GM19324 (cell line): Measurements from ENCODE around the gene CASQ2.

ENCODE experiments used
- ATAC-seq: cut with Tn5 transposase; IDR thresholded peaks from one replicate; pipeline ENCODE4 v1.9.1; 2021; ENCODE audit warnings: mild to moderate bottlenecking, moderate library complexity; ENCODE audit not compliant: unreplicated experiment, low FRiP score

CASQ2 gene

DNA sequence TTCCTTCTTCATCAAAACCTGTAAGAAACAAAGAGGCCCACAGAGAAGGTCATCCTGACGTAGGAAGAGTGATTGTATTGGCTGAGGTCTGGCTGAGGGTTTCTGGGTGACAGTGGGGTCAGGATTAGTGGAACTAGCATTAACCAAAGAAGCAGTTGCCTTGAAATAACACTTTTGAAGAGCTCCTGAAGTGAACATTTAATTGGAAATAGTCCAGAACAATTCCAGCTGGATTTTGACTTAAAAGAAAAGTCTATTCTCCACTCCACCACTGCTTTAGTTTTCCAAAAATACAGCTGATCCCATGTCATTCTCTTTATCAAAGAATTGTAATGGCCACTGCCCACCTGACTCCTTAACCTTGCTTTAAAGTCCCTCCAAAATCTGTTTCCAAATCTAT, 27.7 kb downstream of the CASQ2 start:
- ATAC-seq, result no peak

DNA sequence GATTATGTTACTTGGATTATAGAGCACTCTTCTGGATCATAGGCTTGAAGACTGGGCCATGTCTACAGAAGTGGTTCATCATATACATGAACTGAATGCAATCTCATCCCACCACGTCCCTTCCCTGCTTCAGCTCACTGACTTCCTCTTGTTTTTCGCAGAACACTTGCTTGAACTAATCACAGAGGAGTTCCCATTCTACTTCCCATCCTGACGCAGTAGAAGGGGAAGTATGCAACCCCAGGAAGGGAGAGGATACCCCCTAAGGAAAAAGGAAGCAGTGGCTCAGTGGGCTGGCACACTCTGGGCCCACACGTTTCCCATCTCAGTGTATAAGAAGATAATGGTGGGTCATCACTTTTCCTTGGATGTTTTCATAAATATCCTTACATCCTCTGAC, 36.2 kb downstream of the CASQ2 start:
- ATAC-seq, result no peak

DNA sequence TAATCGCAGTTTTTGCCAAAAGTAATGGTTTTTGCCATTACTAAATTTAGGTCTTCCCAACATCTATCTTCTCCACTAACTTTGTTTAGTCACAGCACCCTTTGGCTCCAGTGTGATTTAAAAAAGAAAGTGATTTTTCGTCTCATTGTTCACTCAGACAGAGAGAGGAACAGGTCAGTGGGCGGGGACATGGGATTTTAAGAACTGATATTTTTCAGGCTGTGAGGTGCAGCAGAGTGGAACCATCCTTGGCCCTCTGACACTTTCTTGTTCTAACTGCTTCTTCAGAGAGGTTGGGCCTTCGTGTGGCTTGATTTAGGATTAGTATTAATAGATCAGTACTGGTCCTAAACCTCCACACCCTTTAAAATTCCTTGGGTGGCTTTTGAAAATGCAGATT, 38.8 kb downstream of the CASQ2 start:
- ATAC-seq, result peak; percentile 71

DNA sequence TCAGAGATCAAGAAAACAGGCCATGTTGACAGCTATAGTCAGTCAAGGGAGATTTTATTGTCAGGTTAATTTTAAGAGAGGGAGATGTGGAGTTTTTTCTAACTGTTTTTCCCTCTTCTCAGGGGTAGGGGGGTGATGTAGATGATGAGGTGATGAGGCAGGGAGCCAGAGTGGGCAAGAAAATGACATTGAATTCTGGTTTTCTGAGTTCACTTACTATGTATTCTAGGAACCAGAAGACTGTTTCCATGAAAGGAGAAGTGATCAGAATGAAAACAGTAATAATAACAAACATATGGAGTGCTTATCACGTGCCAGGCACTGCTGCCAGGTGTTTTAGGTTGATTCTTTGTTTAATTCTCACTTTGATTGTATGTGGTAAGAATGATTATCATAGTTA, 40.2 kb downstream of the CASQ2 start:
- ATAC-seq, result no peak

DNA sequence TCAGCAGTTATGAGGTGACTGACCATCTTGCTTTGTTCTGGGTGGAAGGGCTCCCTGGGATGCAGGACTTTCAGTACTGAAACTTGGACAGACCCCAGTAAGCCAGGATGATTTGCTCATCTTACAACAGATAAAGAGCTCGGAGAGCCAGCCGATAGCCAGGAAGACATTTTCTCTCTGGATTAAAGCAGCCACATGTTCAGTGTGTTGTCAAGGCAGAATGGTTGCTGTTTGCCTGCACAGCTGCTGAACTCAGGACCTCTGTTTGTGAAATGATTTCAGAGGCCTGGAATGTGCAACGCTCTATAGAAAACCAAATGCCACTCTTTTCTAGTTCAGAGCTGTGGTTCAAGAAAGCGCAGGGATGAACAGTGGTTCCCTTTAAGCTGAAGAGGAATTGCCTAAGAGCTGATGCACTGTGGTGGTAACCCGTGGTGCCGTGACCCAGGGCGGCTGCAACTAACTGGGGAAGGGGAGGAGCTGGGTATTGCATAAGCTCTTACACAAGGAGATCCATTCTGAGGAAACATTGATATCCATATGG, 40.7 kb downstream of the CASQ2 start:
- no peak for ATAC-seq

DNA sequence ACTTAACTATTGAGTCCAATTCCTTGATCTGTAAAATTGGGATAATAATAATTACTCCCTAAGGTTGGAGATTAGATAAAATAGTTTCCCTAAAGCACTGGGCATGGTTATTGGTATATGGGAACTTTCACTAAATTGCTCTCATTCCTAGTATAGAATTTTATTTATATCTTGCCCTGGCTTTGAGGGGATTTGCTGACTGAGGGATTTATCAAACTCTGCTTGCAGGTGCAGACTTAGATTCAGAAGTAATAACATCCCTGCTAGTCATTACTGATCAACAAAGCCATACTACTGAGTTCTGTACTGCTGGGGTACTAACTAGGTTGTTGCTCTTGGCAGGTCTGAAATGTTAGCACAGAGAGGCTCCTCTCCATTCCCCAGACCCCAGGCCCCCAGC, 41.9 kb downstream of the CASQ2 start:
- no peak for ATAC-seq

DNA sequence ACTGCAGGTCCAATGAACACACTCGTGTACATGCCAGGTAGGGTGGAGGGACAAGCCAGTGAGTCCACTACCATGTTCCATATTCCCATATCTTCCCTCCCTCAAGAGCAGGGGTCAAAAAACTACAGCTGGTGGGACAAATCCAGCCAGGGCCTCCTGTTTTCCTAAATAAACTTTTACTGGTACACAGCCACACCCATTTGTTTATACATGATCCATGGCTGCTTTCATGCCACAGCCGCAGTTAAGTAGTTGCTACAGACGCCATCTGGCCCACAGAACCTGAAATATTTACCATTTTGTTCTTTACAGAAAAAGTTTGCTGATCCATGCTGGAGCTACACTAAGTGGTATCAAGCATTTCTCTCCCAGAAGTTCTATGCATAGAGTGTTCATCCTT, 42.4 kb downstream of the CASQ2 start:
- ATAC-seq, result no peak

DNA sequence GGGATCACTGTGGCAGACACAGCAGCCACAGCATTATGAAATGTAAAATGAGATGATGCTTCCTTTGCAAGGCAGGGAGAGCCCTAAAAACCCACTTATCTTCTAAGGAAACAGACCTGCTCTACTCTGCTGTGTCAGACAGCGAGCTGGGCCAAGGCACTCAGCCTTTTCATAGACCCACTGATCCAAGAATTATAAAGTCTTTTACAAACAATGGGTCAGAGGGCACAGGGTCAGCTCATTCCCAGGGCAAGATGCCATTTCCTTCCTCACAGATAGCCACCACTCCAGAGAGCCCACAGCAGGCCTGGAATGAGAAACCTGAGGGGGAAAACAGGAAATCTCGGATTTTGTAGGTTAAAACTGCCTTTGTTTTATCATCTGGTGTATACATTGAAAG, 42.9 kb downstream of the CASQ2 start:
- ATAC-seq, result no peak

DNA sequence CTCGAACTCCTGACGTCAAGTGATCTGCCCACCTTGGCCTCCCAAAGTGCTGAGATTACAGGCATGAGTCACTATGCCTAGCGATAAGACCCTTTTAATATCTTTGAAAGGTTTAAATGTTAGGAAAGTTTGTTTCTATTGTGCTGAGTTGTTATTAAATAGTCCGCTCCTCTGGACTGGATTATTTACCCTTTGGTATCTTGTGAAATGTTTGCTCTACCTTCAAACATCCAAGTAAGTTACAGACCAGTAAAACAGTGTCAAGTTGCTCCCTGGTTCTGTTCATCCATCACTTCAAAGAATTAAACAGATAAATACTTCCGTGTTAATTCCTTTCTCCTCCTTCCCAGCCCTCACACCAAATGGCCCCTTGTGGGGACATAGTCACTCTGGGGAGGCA, 44.8 kb downstream of the CASQ2 start:
- ATAC-seq, result no peak

DNA sequence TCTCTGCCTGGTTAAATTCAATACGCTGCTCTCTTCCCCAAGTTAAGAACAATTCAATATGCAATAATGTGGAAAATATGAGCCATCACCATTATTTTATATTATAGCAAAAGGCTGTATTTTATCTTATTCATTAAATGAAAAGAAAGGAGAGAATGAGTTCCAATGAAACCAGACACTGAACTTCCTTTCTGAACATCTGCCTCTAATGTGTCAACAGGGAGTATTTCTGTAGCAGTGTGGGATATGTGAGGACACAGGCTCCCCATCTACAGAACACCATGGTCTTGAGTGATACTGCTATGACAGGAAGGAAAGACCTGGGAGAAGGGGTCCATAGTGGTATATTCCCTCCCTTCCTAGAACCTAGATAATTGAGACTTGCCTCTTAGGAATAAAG, 46.3 kb downstream of the CASQ2 start:
- ATAC-seq, result no peak

DNA sequence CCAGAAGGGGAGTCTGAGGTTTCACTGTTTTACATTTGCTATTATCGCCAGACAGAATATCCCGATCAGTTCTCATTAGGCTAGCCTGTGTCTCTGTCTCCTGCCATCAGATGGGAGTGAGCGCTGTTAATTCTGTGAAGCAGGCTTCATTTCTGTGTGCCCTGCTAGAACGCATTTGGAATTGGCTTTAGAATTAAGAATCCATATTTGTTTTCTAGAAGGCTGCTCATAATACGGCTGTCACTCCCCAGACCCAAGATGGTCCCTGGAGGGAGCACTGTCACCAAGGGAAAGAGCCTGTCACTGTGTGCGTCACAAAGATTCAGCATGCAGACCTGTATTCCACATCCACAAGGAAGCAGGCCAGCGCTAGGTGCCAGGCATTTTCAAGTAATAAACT, 49.2 kb downstream of the CASQ2 start:
- no peak for ATAC-seq

DNA sequence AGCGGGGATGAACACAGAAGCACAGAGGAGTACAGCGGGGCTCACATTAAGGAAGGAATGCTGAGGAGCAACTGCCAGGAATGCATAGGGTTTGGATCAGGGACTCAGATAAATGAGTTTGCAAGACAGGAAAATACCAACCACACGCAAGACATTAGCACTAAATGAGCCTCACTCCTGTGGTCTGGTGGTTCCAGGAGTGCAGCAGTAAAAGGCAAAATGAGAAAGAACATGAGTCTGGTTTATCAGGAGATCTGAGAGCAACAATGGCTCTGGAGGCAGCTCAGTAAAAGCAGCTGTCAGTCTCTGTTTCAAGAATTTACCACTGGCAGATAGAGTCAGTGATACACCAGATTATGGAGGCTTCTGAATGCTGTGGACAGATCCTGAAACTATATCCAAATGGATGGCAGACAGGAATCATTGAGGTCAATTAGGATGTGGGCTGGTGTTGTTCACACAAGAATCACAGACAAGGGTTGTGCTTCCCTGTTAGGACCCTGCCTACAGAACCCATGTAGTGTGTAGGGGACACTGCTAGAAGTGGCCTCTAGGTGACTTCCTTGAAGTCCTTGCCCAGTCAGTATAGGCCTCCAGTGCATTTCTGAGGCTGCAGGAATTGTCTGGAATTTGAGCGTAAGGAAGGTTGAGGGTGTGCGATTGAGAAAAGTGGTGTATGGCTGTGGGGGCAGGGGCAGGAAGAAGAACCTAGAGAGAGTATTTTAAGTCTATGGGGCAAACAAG, 50.3 kb downstream of the CASQ2 start:
- no peak for ATAC-seq

DNA sequence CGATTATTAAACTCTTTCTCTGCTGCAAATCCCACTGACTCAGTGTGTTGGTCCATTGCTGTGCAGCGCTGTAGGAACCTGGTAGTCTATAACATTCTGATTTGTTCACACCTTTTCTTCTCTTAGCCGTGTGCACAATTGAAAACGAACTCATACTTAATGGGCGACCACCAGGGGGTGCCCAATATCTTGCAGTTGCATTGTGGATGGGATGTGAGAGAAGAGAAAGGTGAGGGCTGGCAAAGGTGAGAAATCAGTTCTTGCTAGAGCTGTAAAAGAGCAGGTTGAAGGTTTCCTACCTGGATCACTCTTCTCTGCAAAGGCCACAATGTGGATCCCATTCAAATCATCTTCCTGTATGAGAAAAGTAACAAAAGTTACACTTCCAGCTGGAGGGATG, 51.0 kb downstream of the CASQ2 start:
- no peak for ATAC-seq

DNA sequence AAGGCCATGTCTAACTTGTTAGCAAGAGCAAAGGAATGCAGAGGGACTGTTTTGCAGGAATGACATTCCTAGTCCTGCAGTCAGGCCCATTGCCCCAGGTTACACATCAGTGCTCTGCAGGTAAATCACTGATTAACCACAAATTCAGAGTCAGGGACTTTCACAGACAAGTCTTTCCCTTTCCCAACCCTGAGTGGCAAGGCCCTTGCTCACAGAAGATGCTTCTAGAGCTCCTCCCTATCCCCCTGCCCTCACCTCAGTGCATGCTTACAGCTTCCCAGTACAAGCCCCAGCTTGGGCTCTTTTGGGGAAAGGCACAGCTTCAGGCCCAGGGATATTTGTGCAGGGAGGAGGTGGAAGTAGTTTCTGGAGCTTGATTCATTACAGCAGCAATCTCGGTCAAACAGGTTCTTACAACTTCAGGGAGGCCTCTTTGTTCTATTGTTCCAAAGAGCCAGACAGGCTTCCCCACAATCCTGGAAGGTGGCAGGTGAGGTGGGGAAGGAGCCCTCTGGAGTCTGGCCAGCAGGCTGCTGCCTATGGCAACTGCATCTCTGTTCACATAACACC, 53.9 kb downstream of the CASQ2 start:
- ATAC-seq, result no peak

DNA sequence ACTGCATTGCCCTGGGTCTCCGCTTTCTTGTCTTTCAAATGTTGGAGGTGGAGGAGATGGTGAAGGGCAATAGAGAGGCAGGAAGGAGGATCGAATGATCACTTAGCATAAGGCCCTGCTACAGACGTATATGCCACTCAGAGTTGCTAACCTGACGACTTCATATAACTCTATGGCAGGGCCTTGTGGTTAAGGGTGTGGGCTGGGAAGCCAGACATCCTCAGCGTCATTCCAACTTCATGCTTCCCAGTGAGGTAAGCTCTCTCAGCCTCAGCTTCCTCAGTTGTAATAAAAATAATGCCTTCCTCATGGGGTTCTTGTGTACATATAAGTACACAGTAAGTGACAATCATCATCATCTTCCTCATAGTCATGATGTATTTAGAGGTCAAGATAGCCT, 54.6 kb downstream of the CASQ2 start:
- ATAC-seq, result no peak

DNA sequence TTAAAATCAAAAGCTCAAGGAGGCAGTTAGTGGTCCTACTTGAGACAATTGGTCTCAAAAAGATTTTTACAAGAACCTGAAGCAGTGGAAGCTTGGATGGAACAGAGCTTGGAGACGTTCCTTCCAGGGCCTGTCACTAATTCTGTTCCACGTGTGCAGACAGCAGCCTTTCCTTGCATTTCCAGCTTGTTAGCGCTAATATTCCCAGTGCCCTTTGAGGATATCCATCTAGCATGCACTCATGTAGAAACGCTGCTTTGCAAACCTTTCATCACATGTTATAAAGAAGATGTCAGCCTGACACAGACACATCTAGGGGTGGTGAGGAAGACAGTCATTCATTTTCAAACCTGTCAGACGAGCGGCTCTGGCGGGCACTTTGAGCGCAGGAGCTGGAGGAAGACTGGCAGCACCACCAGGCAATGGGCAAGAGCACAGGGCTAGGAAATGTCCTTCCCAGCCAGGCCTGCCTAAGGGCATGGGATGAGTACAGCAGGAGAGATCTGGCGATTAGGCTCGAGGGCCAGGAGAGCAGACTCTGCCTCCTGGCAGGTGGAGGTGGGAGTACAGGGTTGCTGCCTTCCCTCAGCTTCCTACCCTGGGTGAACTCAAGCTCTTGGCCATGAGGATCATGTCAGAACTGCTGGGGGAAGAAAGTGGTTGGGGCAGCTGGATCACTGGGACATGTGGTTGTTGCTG, 55.5 kb downstream of the CASQ2 start:
- ATAC-seq, result no peak

DNA sequence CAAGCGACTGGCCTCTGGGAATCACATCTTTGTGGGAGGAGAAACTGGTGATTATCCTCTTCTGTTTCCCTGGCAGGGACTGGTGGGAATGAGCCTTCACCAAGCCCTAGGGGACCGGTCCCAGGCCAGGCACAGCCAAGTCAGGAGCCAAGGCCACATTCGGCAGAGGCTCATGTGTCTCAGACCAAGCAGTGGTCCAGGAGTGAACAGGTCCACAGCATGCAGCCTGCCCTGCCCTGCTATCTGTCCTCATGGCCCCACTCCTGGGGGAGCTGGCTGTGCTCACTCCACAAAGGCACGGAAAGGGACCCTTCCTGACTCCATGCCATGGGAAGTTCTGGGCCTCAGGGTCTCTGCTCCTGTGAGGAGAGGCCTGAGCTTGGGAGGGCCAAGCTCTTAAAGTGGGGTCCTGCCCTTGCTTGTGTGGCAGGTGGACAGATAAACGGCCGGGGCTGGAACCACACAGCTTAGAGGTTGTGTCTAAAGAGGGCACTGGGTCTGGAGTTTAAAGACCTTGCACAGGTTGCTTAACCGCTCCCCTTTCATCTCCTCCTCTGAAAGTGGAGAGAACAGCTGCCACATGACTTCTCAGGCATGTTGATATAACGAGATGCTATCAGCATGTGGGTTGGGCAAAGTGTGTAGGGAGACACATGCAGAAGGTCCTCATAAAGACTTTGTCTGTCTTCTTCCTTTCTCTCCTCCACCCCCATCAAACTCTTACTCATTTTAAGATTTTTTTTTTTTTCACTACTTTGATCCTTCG, 57.5 kb downstream of the CASQ2 start:
- ATAC-seq, result no peak

DNA sequence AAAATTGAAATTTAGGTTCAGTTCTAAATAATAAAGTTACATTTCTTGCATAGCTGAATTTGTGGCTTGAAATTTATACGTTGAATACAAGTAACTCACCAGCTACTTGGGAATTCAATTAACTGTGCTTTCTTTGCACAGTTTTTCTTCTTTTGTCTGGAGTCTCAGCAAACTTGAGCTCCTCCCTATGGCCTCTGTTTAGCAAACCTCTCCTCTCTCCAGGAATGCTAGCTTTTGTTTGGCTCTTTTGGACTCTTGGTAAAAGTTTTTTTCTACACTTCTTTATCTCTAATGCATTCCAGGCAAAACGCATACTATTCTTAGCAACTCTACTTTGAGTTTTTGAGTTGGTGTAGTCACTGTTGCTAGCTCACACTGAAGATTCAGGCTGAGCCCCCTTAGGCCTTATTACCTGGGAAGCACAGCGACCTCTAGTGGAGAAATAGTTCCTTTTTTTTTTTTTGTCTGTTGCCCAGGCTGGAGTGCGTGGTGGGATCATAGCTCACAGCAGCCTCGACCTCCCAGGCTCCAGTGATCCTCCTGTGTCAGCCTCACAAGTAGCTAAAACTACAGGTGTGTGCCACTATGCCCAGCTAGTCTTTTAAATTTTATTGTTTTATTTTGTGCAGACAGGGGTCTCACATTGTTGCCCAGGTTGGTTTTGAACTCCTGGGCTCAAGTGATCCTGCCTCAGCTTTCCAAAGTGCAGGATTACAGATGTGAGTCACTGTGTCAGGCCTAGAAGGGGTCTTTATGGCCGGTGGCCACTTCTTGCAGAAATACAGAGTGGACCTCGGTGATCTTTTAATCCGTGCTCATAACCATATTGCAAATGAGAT, 61.7 kb downstream of the CASQ2 start:
- no peak for ATAC-seq

DNA sequence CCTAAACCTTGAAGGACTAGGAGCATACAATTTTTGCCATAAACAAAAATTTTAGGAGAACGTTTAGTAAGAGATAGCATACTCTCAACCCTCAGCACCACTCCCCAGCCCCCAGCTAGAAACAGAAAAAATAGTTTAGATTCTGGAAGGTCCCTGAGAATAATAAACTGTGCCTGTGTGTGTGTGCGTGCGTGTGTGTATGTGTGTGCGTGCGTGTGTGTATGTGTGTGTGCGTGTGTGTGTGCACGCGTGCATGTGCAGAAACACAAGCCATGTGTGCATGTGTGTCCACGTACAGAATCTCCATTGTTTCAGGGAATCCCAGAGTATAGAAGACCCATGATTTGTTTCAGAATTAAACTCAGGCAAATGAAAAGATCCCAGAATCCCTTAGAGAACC, 62.6 kb downstream of the CASQ2 start:
- no peak for ATAC-seq
